AG10803 (cell line): ENCODE measurements around the gene SLC25A38.

Experiments used
- DNase-seq: peaks from one replicate; pipeline ENCODE4 v3.0.0; 2010; ENCODE audit warnings: low read depth
- H3K4me3 ChIP-seq: 2 replicates; pipeline ENCODE4 v1.5.1; 2011; ENCODE audit warnings: mild to moderate bottlenecking, low read length, control low read depth
- TF ChIP-seq, protein P1 (sequence below): conservative IDR thresholded peaks from 2 replicates; pipeline ENCODE4 v1.5.1; 2011; ENCODE audit warnings: mild to moderate bottlenecking, low read length, control low read depth, inconsistent platforms

The SLC25A38 gene

DNA sequence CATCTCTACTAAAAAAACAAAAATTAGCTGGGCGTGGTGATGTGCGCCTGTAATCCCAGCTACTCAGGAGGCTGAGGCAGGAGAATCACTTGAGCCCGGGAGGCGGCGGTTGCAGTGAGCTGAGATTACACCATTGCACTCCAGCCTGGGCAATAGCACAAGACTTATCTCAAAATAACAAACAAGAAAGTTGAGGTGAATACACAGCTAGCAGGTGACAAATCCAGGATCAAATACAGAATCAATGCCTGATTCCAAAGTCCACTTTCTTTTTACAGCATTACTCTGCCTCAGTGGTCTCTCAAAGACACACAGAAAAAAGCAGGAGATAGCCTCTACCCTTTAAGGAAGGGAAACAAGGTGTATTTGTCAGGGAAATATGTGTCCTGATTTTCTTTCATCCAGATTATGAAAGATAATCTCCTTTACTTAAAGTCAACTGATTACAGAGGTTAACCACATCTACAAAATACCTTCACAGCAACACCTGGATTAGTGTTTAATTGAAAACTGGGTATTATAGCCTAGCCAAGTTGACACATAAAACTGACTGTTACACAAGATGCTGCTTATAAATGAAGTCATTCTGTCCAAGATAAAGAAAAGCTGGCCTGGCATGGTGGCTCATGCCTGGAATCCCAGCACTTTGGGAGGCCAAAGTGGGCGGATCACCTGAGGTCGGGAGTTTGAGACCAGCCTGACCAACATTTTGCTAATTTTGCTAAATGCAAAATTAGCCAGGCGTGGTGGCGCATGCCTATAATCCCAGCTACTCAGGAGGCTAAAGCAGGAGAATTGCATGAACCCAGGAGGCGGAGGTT lies 4.0 kb upstream of the SLC25A38 start:
- TF ChIP-seq, protein P1, sequence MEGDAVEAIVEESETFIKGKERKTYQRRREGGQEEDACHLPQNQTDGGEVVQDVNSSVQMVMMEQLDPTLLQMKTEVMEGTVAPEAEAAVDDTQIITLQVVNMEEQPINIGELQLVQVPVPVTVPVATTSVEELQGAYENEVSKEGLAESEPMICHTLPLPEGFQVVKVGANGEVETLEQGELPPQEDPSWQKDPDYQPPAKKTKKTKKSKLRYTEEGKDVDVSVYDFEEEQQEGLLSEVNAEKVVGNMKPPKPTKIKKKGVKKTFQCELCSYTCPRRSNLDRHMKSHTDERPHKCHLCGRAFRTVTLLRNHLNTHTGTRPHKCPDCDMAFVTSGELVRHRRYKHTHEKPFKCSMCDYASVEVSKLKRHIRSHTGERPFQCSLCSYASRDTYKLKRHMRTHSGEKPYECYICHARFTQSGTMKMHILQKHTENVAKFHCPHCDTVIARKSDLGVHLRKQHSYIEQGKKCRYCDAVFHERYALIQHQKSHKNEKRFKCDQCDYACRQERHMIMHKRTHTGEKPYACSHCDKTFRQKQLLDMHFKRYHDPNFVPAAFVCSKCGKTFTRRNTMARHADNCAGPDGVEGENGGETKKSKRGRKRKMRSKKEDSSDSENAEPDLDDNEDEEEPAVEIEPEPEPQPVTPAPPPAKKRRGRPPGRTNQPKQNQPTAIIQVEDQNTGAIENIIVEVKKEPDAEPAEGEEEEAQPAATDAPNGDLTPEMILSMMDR, result no peak

DNA sequence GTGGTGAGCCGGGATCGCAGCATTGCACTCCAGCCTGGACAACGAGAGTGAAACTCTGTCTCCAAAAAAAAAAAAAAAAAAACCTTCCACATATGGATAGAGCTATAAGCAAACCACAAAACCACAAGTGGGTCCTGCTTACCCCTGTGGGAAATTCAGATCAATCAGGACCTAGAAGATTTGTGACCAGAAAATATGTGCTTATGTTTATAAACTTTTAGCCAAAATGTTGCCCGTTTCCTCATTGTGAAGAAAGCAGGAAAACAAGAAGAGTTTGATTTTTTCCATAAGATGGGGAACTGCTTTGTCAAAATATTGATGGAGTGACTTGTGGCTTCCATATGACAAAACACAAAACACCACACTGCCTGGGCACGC lies 3.4 kb upstream of the SLC25A38 start:
- peak; percentile 8 for DNase-seq
- TF ChIP-seq, protein P1, result no peak
- no peak overlapping the region for H3K4me3 ChIP-seq

More for the DNA sequence above, 4.0 kb upstream of the SLC25A38 start:
- no peak overlapping the region for H3K4me3 ChIP-seq
- DNase-seq, result no peak

DNA sequence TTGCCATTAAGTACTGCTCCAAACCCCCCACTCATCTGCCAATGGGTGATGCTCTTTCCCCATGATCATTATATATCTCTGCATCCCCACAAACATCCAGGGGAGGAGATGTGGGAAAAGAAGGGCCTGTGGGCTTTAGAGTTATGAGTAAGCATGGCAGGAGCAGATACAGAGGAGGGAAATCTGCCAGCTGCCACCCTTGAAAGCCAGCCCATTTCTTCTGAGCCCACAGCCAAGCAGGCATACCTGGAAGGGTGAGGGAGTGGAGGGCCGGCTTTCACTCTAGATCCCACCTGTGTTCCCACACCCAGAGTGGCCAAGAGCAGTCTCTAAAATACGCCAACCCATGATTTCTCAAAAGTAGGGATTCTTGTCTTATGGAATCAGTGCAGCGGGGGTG lies 1.7 kb upstream of the SLC25A38 start:
- DNase-seq, result no peak
- TF ChIP-seq, protein P1, result no peak
- H3K4me3 ChIP-seq, result no peak overlapping the region

DNA sequence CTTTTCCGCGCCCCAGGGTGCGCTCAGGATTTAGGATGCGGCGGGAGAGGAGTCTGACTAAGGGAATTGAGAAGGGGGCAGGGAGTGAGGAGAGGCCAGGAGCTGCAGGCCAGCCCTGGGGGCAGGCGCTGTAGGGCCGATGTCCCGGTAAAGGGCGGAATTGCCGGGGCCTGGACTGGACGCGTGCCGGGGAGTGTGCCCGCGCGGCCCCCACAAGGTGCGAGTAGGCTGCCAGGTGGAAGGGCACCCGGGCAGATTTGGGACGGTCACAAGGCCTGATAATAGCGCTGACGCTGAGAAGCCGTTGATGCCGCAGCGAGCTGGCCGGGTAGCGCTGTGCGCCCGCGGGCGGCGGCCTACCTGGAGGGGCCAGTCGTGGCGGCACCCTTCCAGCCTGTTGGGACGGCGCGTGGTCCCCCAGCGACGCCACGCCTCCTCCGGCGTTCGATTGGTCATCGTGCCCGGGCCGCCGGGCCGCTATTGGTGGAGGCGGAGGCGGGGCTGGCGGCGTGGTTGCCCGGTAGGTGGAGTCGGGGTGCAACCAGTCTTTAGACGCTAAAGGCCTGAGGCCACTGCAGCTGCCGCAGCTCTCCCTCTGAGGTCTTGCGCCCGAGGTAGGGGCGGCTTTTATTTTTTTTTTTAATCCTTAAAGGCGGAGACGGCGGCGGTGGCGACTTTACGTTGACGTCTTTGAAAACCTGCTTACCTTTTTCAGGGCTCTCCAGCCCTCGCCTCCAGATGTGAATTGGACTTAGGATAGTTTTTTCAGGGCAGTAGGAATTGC lies 903 bp downstream of the SLC25A38 start:
- peak overlapping the region; percentile 87 for H3K4me3 ChIP-seq
- DNase-seq, result peak; percentile 89
- TF ChIP-seq, protein P1, result 0 out of 2 replicates have a peak, but pooled peaks have one; percentile 14

DNA sequence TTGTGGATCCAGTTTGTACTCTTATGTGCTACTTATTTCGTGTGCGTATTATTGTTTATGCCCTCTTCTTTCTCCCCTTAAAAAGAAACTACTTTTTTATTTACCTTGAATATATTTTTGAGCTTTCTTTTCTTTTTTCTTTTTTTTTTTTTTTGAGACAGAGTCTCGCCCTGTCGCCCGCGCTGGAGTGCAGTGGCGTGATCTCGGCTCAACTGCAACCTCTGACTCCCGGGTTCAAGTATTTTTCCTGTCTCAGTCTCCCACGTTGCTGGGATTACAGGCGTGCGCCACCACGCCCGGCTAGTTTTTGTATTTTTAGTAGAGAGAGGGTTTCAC lies 1.5 kb downstream of the SLC25A38 start:
- H3K4me3 ChIP-seq, result peak overlapping the region; percentile 87
- TF ChIP-seq, protein P1, result no peak

DNA sequence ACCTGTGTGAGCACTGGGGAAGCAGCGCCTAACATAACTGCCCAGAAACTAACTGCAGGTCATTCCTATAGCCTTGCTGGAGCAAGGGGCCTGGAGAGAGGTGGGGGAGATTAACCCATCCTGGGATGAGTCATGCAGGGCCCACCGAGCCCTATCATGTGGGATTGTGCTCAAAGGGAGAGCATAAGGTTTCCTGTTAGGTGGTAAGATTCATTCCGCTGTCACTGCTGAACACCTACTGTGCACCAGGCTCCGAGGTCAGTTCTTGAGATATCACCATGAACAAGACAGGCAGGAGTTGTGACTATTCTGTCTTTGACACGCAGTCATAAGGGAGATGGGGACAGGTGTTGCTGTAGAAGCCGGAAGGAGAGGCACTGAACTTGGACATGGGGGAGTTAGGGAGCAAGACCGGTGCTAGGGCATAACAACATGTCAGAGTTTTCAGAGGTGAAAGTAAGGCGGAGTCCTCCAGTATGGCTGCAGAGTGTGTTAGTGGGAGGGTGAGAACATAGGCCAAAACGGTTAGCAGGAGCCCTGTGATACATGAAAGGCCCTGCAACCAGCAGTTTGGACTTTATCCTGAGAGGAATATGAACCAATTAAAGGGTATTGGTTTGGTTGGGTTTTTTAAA lies 2.4 kb downstream of the SLC25A38 start:
- H3K4me3 ChIP-seq, result no peak overlapping the region

More for the DNA sequence above, 1.5 kb downstream of the SLC25A38 start:
- no peak for DNase-seq

More for the DNA sequence above, 2.4 kb downstream of the SLC25A38 start:
- DNase-seq, result no peak
- TF ChIP-seq, protein P1, result no peak
